Esophagus mucosa (tissue), 1 donor: ENCODE data around the gene SAXO1. TPM values are rescaled to one million over a fixed set of nuclear protein-coding genes. Genes with fewer than 3 reads are reported as not detected.
A peak's percentile ranks its signal among the peaks of the same experiment; 100 is the strongest.
"Not testable (repeated sequence)": the region's sequence is repeated elsewhere in the genome, so short reads cannot be mapped to it uniquely, and the experiment has no call there.

Source experiments
- ATAC-seq: fragments of 200-7000 bp; cut with Tn5 transposase; one replicate; pipeline ENCODE4 v1.9.1; 2020
- total RNA-seq: library from RNA; stranded (reverse); gene quantifications from one replicate; pipeline ENCODE4 v1.2.4, GENCODE V29; 2023
- donor health status: DM: yes; HTN: yes; CAD: no.

SAXO1 gene
- total RNA-seq, 1 donor from 2014 or later, result not detected

GRCh38 chr9:18999173-18999785, 33.7 kb downstream of the SAXO1 start:
- no peak for ATAC-seq

GRCh38 chr9:18997151-18997550, 35.9 kb downstream of the SAXO1 start:
- ATAC-seq, result peak; percentile 37

- peak; percentile 72 for ATAC-seq
Observed at GRCh38 chr9:18996211-18996610, 36.8 kb downstream of the SAXO1 start.

- ATAC-seq, result peak; percentile 47
Observed at GRCh38 chr9:18994263-18994916, 38.6 kb downstream of the SAXO1 start.

GRCh38 chr9:18991197-18991596, 41.8 kb downstream of the SAXO1 start:
- ATAC-seq, result not testable (repeated sequence)

- ATAC-seq, result no peak
Observed at GRCh38 chr9:18990494-18990893, 42.5 kb downstream of the SAXO1 start.

- ATAC-seq, result no peak
Observed at GRCh38 chr9:18989865-18990264, 43.1 kb downstream of the SAXO1 start.

- no peak for ATAC-seq
Observed at GRCh38 chr9:18989097-18989496, 43.9 kb downstream of the SAXO1 start.

GRCh38 chr9:18988003-18988402, 45.0 kb downstream of the SAXO1 start:
- ATAC-seq, result no peak

- ATAC-seq, result no peak
Observed at GRCh38 chr9:18985996-18986395, 47.0 kb downstream of the SAXO1 start.

GRCh38 chr9:18985464-18985951, 47.5 kb downstream of the SAXO1 start:
- ATAC-seq, result no peak

GRCh38 chr9:18982262-18982620, 50.8 kb downstream of the SAXO1 start:
- no peak for ATAC-seq

- ATAC-seq, result no peak
Observed at GRCh38 chr9:18981476-18982261, 51.3 kb downstream of the SAXO1 start.

- no peak for ATAC-seq
Observed at GRCh38 chr9:18980189-18980588, 52.8 kb downstream of the SAXO1 start.

GRCh38 chr9:18979367-18979766, 53.6 kb downstream of the SAXO1 start:
- ATAC-seq, result no peak

GRCh38 chr9:18978188-18978587, 54.8 kb downstream of the SAXO1 start:
- ATAC-seq, result no peak

- no peak for ATAC-seq
Observed at GRCh38 chr9:18976709-18977531, 56.1 kb downstream of the SAXO1 start.

GRCh38 chr9:18976221-18976708, 56.7 kb downstream of the SAXO1 start:
- ATAC-seq, result no peak

- ATAC-seq, result no peak
Observed at GRCh38 chr9:18973348-18973747, 59.7 kb downstream of the SAXO1 start.

- no peak for ATAC-seq
Observed at GRCh38 chr9:18972675-18973074, 60.3 kb downstream of the SAXO1 start.

- ATAC-seq, result no peak
Observed at GRCh38 chr9:18971909-18972308, 61.1 kb downstream of the SAXO1 start.

- no peak for ATAC-seq
Observed at GRCh38 chr9:18971404-18971803, 61.6 kb downstream of the SAXO1 start.

- no peak for ATAC-seq
Observed at GRCh38 chr9:18970393-18970792, 62.6 kb downstream of the SAXO1 start.
